ENCODE measurements around the gene CDK5RAP3. TPM values are rescaled to one million over a fixed set of nuclear protein-coding genes. Genes with fewer than 3 reads are reported as not detected.

The CDK5RAP3 gene
- total RNA-seq, 1 donor from 2014 or later: 301 TPM

DNA sequence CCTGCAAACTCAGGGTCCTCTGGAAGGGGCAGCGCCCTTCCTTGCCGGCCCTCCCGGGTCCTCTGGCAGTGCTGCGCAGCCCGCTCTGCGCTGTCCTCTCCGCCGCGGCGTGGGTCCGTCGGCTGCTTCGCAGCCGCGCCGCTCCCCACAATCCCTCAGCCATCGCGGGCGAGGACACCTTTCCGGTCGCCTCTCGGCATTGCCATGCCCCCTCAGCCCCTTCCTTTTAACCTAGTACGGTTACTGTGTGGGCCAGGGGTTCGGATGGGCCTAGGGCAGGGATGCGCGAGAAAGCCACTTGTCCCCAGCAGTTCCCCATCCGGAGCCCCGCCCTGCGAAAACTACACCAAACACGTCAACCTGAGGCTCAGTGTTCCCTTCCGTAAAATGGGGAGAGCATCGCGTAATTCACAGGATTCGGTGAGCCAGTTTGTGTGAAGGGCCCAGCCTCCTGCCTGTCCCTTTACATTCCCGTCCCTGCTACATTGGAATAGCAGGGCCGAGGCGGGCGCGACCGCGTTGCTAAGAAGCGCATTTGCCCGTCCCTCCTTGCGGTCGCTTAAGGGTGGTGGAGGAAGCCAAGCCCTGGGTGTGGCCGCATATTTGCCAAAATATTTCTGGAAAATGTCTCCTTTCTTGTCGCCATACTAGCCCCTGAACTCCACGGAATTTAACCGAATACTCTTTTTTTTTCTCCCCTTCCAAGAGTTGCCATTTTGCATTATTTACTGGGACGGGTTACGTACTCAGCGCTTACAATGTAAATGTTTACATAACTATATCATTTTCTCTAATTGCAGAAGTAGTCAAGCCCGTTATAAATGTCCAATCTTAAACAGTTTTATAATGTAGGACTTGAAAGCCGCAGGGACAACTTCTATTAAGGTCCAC, 53.5 kb downstream of the CDK5RAP3 start:
- TF ChIP-seq, protein P1, sequence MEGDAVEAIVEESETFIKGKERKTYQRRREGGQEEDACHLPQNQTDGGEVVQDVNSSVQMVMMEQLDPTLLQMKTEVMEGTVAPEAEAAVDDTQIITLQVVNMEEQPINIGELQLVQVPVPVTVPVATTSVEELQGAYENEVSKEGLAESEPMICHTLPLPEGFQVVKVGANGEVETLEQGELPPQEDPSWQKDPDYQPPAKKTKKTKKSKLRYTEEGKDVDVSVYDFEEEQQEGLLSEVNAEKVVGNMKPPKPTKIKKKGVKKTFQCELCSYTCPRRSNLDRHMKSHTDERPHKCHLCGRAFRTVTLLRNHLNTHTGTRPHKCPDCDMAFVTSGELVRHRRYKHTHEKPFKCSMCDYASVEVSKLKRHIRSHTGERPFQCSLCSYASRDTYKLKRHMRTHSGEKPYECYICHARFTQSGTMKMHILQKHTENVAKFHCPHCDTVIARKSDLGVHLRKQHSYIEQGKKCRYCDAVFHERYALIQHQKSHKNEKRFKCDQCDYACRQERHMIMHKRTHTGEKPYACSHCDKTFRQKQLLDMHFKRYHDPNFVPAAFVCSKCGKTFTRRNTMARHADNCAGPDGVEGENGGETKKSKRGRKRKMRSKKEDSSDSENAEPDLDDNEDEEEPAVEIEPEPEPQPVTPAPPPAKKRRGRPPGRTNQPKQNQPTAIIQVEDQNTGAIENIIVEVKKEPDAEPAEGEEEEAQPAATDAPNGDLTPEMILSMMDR (conservative IDR thresholded peaks at IDR 0.05): no peak
- Mint-ChIP-seq H3K27me3 (ENCODE audit: low read depth) (peaks cover 7% of the 10 kb centered on the region), H3K27ac (ENCODE audit: unreplicated experiment) (peak overlapping the region; percentile 91), H3K36me3 (ENCODE audit: low read depth) (no peaks in the 10 kb centered on the region), H3K4me3 (peak overlapping the region; percentile 87), H3K4me1 (peaks cover 55% of the 10 kb centered on the region), H3K9me3 (no peaks in the 10 kb centered on the region)
- peak; percentile 28 for DNase-seq (ENCODE audit: low read depth, low spot score)

DNA sequence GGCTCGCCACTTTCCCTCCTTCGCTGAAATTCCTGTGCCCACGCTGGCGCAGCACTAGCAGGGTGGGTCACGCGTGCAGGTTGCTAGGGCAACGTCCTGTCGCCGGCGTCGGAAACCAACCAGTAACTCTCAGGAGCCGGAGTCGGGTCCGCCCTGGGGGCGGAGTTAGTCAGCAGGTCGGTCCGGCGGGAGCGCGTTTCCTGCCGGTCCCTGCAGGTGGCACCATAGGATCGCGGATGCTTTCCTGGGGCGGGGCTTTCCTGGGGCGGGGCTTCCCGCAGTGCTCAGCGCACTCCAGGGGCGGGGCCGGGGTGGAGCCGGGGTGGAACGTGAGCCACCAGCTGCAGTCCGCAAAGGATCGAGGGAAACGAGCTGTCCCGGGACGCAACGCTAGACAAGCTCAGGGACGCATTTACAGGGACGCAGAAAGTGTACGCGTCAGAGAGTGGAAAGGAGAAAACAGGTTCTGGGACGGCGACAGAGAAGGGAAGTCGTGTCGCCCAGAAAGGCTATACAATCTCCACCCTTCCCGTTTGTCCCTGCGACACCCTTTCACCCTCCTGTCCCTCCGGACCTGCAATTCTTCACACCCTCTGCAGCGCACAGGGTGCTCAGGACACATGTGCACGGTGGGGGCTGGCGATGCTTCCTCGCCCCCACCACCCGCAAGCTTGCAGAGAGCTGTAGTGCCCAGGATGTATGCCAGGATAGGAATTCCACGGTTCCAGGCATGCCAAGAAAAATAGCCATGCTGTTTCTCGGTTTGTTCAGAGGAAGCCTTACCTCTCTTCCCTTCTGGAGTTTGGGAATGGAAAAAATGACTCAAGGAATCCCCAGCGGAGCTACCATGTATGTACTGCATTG, 54.4 kb downstream of the CDK5RAP3 start:
- Mint-ChIP-seq H3K27ac (ENCODE audit: unreplicated experiment) (peak overlapping the region; percentile 10), H3K4me1 (peaks cover 50% of the 10 kb centered on the region), H3K9me3 (no peaks in the 10 kb centered on the region), H3K27me3 (ENCODE audit: low read depth) (peaks cover 7% of the 10 kb centered on the region), H3K4me3 (peak overlapping the region; percentile 87), H3K36me3 (ENCODE audit: low read depth) (no peaks in the 10 kb centered on the region)
- peak; percentile 99 for DNase-seq (ENCODE audit: low read depth, low spot score)
- TF ChIP-seq, protein P1 (conservative IDR thresholded peaks at IDR 0.05): peak; percentile 79

DNA sequence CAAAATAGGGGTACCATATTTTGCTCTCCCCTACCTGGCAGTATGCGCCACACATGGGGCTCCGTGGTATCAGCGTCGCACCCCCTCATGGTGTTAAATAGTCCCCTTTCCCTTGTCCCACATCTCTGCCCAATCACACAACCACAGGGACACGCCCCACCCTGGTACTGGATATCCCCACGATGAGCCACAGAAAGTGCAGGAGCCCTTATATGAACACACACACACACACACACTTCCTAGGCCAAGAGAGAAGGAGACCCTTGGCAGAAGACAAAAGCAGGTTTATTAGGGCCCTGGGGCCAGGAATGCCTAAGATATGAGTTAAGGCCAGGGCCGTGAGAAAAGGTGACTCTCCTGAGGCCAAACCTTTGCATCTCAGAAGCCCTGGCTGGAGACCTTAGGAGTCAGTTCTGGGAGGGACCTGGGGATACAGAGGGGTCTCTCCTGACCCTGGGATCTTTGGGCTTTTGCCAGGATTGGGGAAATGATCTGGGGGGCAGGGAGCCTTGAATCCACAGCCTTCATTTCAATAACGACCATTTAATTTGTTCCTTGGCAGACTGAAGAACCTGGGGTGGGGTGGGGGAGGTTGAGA, 55.1 kb downstream of the CDK5RAP3 start:
- H3K27ac Mint-ChIP-seq (ENCODE audit: unreplicated experiment): no peak overlapping the region
- H3K4me3 Mint-ChIP-seq: peak overlapping the region; percentile 87
- H3K9me3 Mint-ChIP-seq: no peaks in the 10 kb centered on the region
- DNase-seq (ENCODE audit: low read depth, low spot score): no peak
- no peaks in the 10 kb centered on the region for H3K36me3 Mint-ChIP-seq (ENCODE audit: low read depth)
- H3K4me1 Mint-ChIP-seq: peaks cover 47% of the 10 kb centered on the region
- TF ChIP-seq, protein P1 (conservative IDR thresholded peaks at IDR 0.05): no peak
- peaks cover 7% of the 10 kb centered on the region for H3K27me3 Mint-ChIP-seq (ENCODE audit: low read depth)

DNA sequence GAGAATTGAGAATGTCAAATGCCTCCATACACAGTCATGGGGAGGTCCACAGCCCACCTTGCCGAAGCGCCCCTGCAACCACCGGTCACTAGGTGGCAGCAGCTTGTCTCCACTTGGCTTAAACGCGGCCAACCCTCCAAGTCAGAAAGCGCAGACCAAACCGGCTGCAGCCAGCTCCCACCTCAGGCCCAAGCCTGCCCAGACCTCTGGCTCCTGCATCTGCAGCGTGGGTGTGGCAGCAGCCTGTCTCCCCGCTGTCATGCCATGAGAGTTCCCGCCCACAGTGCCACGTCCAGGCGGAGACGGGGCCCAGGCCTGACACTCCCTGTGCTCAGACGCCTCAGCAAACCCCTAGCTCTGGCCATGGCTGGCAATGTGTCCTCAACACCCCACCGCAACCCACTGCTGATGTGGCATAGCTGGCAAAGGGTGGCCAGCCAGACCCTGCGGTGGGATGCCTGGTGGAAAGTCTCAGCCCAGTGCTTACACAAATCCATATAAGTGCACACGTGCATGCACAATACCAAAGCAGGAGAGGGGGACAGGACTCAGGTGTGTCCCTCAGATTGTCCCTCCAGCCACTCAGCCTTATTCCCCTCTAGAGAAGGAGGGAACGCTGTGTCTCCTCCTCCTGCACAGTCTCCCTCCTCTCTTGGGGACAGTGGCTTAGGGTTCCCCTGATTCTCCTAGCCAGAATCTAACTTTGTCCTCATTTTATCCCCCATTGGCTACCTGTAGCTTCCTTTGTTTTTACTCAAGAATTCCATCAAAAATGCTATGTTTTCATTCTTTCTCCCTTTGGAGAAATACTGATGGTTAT, 55.8 kb downstream of the CDK5RAP3 start:
- peaks cover 10% of the 10 kb centered on the region for H3K27me3 Mint-ChIP-seq (ENCODE audit: low read depth)
- H3K27ac Mint-ChIP-seq (ENCODE audit: unreplicated experiment): no peak overlapping the region
- H3K4me1 Mint-ChIP-seq: peaks cover 42% of the 10 kb centered on the region
- DNase-seq (ENCODE audit: low read depth, low spot score): peak; percentile 87
- no peaks in the 10 kb centered on the region for H3K36me3 Mint-ChIP-seq (ENCODE audit: low read depth)
- TF ChIP-seq, protein P1 (conservative IDR thresholded peaks at IDR 0.05): peak; percentile 90
- peak overlapping the region; percentile 70 for H3K4me3 Mint-ChIP-seq
- no peaks in the 10 kb centered on the region for H3K9me3 Mint-ChIP-seq

All from neural crest cell (in vitro differentiated cells).